GM23338 (cell line): Measurements from ENCODE around the gene GNB1L.

Experiments used
- CREB1 ChIP-seq: fragments of 250-450 bp; sonication (Bioruptor Pico); IDR thresholded peaks from 2 replicates; pipeline ENCODE4 v1.5.0; 2020; ENCODE audit warnings: low read depth, mild to moderate bottlenecking, moderate library complexity
- CTCF ChIP-seq, 2 experiments: fragments of 200-600 bp in 1 of 2; sonication (generic) in 1 of 2; conservative IDR thresholded peaks; 2 replicates each; pipeline versions ENCODE4 v1.5.1 to v1.6.1; 2016 to 2017; ENCODE audit warnings: antibody characterized with exemption in 2 of 2, low read depth in 2 of 2, mild to moderate bottlenecking in 2 of 2, moderate library complexity in 1 of 2
- ETS1 ChIP-seq: IDR thresholded peaks from 2 replicates; pipeline ENCODE4 v1.6.1; 2016; ENCODE audit warnings: antibody characterized with exemption
- EZH2 ChIP-seq: fragments of 200-600 bp; sonication (generic); IDR thresholded peaks from one replicate; pipeline ENCODE4 v1.8.0; 2017; ENCODE audit warnings: antibody characterized with exemption, mild to moderate bottlenecking, low read depth; ENCODE audit not compliant: unreplicated experiment
- EZH2phosphoT487 ChIP-seq: fragments of 200-600 bp; sonication (generic); IDR thresholded peaks from one replicate; pipeline ENCODE4 v1.8.1; 2018; ENCODE audit warnings: antibody characterized with exemption; ENCODE audit not compliant: unreplicated experiment
- ZNF331 ChIP-seq: fragments of 250-450 bp; sonication (Bioruptor Pico); IDR thresholded peaks from 2 replicates; pipeline ENCODE4 v1.5.0; 2020; ENCODE audit warnings: low read depth, mild to moderate bottlenecking, moderate library complexity

GRCh38 chr22:19897726-19898125 is 43.1 kb upstream of the GNB1L start:
- TF ChIP-seq EZH2phosphoT487, result no peak
- TF ChIP-seq CTCF (conservative IDR thresholded peaks at IDR 0.05; ENCODE audit: low read depth in 2 of 2), result no peak
- TF ChIP-seq EZH2, result no peak
- no peak for TF ChIP-seq ZNF331 (CRISPR knock-in tag)
- TF ChIP-seq ETS1, result no peak
- TF ChIP-seq CREB1 (CRISPR knock-in tag), result no peak
